GM18868 (cell line): ENCODE results near the gene PAK3.

Source experiments
- ATAC-seq: cut with Tn5 transposase; IDR thresholded peaks from one replicate; pipeline ENCODE4 v1.9.1; 2021; ENCODE audit warnings: mild to moderate bottlenecking, moderate library complexity; ENCODE audit not compliant: unreplicated experiment

Gene PAK3

DNA sequence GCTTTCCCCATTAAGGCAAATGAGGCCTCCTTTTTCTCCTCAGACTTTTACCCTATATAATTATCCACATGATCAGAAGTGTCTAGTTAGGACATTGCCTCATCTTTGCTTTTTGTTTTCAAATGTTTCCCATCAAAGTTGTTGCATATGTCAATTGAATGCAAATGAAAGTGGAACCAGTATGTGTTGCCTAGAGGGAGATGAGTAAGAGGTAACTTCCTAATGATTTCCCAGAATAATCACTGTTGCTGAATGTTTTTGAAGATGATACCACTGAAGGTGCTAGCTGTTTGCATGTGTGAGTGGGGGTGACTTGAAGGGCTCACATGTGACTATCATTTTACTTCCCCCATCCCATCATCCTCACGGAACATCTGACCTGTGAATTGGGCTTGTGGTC lies 33.9 kb downstream of the PAK3 start:
- no peak for ATAC-seq

DNA sequence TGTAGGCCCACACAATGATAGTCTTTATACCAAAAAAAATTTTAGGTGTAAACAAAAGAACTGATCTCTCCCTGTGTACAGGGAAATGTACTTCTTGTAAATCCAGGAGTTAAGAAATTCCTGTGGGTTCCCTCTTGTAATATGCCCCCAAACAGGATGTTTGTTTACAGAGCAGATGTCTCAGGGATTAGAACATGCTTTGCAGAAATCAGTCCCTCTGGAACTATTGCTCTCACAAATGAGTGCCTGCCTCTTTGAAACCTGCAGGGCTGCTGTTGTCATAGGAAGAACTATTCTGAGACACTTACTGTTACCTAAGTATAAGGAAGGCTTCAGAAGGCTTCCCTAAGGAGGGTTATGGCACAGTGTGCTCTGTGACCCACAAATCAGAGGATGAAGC lies 35.6 kb downstream of the PAK3 start:
- ATAC-seq: no peak

DNA sequence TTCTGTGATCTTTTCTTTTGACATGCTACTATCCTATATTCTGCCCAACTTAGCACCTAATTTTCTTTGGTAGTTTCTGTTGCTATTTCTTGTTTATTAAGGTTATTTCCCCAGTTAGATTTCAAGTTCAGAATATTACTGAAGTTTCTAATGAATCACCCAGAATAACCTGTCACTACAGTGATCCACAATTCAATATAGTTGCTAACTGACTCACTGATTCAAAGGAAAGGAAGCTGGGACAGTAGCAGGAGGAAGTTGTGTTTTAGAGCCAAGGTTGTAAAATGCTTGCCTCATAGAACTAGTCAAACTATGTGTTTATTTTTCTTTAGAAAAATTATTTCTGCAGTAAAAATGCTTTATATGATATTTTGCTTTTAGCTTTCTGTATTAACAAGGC lies 37.4 kb downstream of the PAK3 start:
- no peak for ATAC-seq

GRCh38 chrX:111145878-111146277 lies 49.9 kb downstream of the PAK3 start:
- no peak for ATAC-seq

- ATAC-seq: no peak
Observed at GRCh38 chrX:111151764-111152163, 55.8 kb downstream of the PAK3 start.

GRCh38 chrX:111159232-111159631 lies 63.2 kb downstream of the PAK3 start:
- ATAC-seq: no peak

- no peak for ATAC-seq
Observed at GRCh38 chrX:111164728-111165127, 68.7 kb downstream of the PAK3 start.

DNA sequence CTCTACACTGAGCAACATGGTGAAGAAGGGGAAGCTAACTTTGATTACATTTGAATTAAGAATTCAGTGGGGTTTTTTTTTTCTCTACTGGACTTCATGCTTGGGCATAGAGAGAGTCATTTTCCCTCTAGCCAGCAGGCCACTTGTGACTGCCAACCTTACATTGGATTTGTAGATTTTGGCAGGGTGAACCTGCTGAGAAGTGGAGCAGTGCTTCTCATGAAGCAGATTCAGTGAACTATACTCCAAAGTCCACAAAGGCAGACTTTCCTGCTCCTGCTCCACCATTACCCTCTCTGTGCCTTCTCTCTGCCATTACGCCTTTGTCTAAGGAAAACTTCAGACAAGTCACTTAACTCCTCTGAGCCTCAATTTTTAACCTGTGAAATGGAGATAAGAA lies 69.9 kb downstream of the PAK3 start:
- no peak for ATAC-seq

DNA sequence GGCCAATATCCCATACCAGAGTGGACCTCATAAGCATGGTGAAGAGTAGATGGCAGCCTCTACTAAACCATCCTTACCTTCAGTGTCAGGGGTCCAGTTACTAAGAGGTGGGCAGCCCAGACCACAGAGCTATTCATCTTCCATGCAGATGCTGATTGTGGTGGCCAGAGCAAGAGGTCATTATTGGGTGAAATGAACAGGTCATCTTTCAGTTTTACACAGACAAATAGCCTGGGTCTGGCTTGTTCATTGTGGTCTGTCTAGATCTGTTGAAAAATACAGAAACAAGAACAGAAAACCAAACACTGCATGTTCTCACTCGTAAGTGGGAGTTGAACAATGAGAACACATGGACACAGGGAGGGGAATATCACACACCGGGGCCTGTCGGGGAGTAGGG lies 71.3 kb downstream of the PAK3 start:
- no peak for ATAC-seq

- ATAC-seq: no peak
Observed at GRCh38 chrX:111168314-111168713, 72.3 kb downstream of the PAK3 start.

DNA sequence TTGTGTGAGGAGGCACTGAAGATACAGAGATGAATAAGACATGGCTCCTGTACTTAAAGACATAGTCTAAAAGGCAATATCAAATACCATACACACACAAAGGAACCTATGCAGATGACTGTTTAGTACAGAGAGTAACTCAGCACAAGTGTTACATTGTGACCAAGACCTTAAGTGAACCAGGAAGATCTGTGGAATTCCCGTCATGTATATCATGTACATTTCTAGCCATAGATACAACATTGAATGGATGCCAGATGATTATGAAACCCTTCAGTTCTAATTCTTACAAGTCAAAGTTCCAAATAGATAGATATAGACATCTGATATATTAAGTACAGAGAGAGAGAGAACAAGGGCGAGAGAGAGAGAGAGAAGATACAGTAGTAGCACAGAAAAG lies 73.2 kb downstream of the PAK3 start:
- ATAC-seq: no peak

- ATAC-seq: peak; percentile 67
Observed at GRCh38 chrX:111170017-111170416, 74.0 kb downstream of the PAK3 start.

GRCh38 chrX:111180750-111181240 lies 84.8 kb downstream of the PAK3 start:
- ATAC-seq: no peak

DNA sequence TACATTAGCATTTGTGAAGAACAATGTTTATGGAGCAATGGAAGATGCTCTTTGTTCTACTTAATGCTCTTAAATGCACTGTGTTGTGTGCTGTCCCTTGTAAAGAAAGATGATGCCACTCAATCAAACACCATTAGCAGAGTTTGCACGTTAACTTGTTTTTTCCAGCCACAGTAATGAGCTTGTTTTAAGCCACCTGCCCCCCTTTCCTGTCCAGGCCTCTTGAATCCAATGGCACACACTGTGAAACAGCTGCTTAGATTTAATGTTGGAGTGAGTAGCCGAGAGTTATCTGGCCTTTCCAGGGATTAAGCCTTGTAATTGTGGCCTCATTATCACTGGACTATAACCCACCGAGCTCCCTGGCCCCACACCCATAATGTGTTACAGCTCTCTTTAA lies 86.0 kb downstream of the PAK3 start:
- ATAC-seq: no peak

GRCh38 chrX:111182997-111183396 lies 87.0 kb downstream of the PAK3 start:
- ATAC-seq: no peak

DNA sequence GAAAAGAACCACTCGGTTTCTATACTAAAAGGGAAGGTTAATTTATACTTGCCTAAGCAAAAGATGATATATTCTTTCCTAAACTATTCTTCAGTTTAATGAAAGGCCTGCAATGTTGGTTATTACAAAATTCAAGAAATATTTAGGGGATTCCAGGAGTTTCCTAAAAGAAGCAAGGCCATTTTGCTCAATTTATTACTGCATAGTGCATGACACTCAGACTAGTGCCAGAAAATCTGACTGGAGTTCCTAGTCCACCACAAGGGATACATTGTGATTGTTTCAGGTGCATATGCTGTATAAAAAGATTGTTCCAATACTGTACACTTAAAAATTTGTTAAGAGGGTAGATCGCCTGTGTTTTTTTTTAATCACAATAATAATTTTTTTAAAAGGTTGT lies 95.6 kb downstream of the PAK3 start:
- no peak for ATAC-seq

- no peak for ATAC-seq
Observed at GRCh38 chrX:111199505-111199904, 103.5 kb downstream of the PAK3 start.

- no peak for ATAC-seq
Observed at GRCh38 chrX:111200327-111200726, 104.3 kb downstream of the PAK3 start.

GRCh38 chrX:111207851-111208250 lies 111.9 kb downstream of the PAK3 start:
- ATAC-seq: no peak

DNA sequence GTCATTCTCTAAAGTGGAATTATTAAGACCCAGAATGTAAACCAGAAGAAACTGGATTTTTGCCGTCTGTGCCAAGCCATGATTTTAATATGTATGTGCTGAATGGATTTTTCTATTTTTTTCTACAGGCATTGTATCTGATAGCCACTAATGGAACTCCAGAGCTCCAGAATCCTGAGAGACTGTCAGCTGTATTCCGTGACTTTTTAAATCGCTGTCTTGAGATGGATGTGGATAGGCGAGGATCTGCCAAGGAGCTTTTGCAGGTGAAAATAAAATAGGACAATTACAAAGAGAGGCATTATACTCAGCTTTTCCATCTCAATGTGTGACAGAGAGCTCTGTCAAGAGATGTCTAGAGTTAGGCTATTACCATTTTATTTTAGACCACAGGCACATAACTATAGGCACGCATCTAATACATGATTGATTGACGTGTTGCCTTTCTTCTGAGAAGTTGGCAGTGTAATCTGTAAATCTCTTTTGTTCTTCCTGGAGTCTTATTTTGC lies 120.4 kb downstream of the PAK3 start:
- no peak for ATAC-seq

DNA sequence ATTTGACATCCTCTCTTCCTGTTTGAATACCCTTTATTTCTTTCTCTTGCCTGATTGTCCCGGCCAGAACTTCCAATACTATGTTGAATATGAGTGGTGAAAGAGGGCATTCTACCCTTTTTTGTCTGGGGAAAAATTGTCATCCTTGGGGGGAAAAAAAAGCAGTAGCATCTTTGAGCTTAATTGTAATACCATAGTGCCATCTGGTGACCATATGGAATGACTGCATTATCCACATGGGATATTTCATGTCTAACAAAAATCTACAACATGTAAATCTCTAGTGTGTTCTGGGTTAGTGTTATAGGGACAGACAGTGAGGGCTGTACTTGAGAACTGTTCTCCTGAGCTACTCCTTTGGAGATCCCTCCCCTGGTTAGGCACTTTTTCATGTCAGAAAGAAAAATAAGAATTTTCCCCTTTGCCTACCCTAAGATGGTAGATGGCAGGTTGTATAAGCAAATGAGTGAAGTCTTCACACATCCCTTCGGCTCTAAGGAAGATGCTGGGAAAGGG lies 148.3 kb downstream of the PAK3 start:
- no peak for ATAC-seq

- no peak for ATAC-seq
Observed at GRCh38 chrX:111254896-111255693, 159.1 kb downstream of the PAK3 start.

DNA sequence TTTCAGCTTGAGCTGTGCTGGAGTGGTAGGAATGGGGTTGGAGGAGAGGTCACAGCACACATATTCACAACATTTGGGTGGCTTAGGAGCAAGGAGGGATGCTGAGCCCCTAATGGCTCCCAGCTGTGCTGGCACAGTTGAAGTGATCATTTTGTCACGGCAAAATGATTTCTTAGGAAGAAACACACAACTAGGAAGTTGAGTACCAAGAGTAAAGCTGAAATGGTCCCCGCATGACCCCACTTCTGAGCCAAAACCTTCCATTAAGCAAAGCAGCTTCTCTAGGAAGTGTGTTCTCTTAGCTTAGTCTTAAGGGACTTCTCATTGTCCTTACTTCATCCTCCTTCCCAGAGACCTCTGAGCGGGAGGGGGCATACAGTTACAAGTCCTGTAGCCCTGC lies 161.7 kb downstream of the PAK3 start:
- ATAC-seq: no peak
